B cell (primary cell): Measurements from ENCODE around the gene ADK. TPM values are rescaled to one million over a fixed set of nuclear protein-coding genes. Genes with fewer than 3 reads are reported as not detected.

Source experiments
- ATAC-seq: fragments of 200-7000 bp; cut with Tn5 transposase; one replicate; pipeline ENCODE4 v1.10.0; 2021; ENCODE audit warnings: low read depth, mild to moderate bottlenecking, moderate number of reproducible peaks, moderate library complexity
- CTCF ChIA-PET: fragments of 350-600 bp; sonication (Branson Sonifier 250); formaldehyde crosslinking; loops from one replicate; lab custom pipeline; 2021; ENCODE audit warnings: antibody characterized with exemption, inconsistent platforms; lab: Charles Lee
- POLR2A ChIA-PET: fragments of 350-600 bp; sonication (Branson Sonifier 250); formaldehyde crosslinking; loops from one replicate; lab custom pipeline; 2021; ENCODE audit warnings: antibody characterized with exemption; lab: Charles Lee
- DNase-seq: peaks from one replicate; pipeline ENCODE4 v3.0.0; 2013
- H2AFZ ChIP-seq: 2 replicates; pipeline ENCODE4 v1.6.1; 2012; ENCODE audit warnings: mild to moderate bottlenecking, low read depth, low read length; ENCODE audit not compliant: insufficient read depth, poor library complexity, severe bottlenecking
- H3K27ac ChIP-seq, 2 donors: 1 replicate in 1 of 2; 2 replicates in 1 of 2; pipeline ENCODE4 v1.5.1; 2012 to 2013; ENCODE audit warnings: low read length in 2 of 2, mild to moderate bottlenecking in 2 of 2, moderate library complexity in 1 of 2
- H3K27me3 ChIP-seq, 4 experiments: fragments of 200-600 bp in 1 of 4; sonication (generic) in 1 of 4; replicated peaks in 1 of 4; 1 replicate in 2 of 4; 2 replicates in 2 of 4; pipeline versions ENCODE4 v1.6.1 to v1.7.0; 2013 to 2016; ENCODE audit warnings: low read length in 3 of 4, mild to moderate bottlenecking in 2 of 4, mixed read lengths in 1 of 4, moderate library complexity in 1 of 4; ENCODE audit not compliant: insufficient read depth in 4 of 4, control insufficient read depth in 3 of 4; ENCODE audit errors: control extremely low read depth in 1 of 4
- H3K36me3 ChIP-seq, 2 experiments: replicated peaks in 1 of 2; 1 replicate in 1 of 2; 2 replicates in 1 of 2; pipeline versions ENCODE4 v1.6.1 to v1.7.1; 2013; ENCODE audit warnings: low read length in 1 of 2; ENCODE audit not compliant: insufficient read depth in 2 of 2, control insufficient read depth in 1 of 2; ENCODE audit errors: control extremely low read depth in 1 of 2, extremely low read depth in 1 of 2
- H3K4me1 ChIP-seq, 2 donors: fragments of 200-600 bp in 1 of 2; sonication (generic) in 1 of 2; 1 replicate in 1 of 2; 2 replicates in 1 of 2; pipeline versions ENCODE4 v1.5.1 to v1.6.1; 2013 to 2017; ENCODE audit warnings: low read length in 2 of 2; ENCODE audit not compliant: control insufficient read depth in 2 of 2, insufficient read depth in 2 of 2
- H3K4me2 ChIP-seq: replicated peaks from 2 replicates; pipeline ENCODE3; 2012; ENCODE audit warnings: mild to moderate bottlenecking, low read depth, low read length; ENCODE audit not compliant: poor library complexity, severe bottlenecking
- H3K4me3 ChIP-seq, 5 experiments: fragments of 200-600 bp in 1 of 5; sonication (generic) in 1 of 5; 1 replicate in 3 of 5; 2 replicates in 2 of 5; pipeline versions ENCODE4 v1.5.1 to v1.7.0; 2011 to 2016; ENCODE audit warnings: low read length in 4 of 5, mild to moderate bottlenecking in 4 of 5, low read depth in 2 of 5, control low read depth in 1 of 5, moderate library complexity in 1 of 5; ENCODE audit not compliant: insufficient read depth in 1 of 5; ENCODE audit errors: control extremely low read depth in 1 of 5, extremely low read depth in 1 of 5
- H3K79me2 ChIP-seq: fragments of 200-600 bp; sonication (generic); one replicate; pipeline ENCODE4 v1.6.0; 2016; ENCODE audit warnings: low read length; ENCODE audit not compliant: control insufficient read depth, insufficient read depth
- H3K9ac ChIP-seq: fragments of 200-600 bp; sonication (generic); 2 replicates; pipeline ENCODE4 v1.6.1; 2017; ENCODE audit warnings: mild to moderate bottlenecking, low read length, moderate library complexity
- H3K9me3 ChIP-seq, 3 donors: one replicate each; pipeline versions ENCODE4 v1.6.1 to v1.7.1; 2013; ENCODE audit warnings: low read length in 2 of 3; ENCODE audit not compliant: control insufficient read depth in 2 of 3, insufficient read depth in 1 of 3; ENCODE audit errors: control extremely low read depth in 1 of 3
- H4K20me1 ChIP-seq: 2 replicates; pipeline ENCODE4 v1.6.0; 2012; ENCODE audit warnings: mild to moderate bottlenecking, low read length; ENCODE audit not compliant: insufficient read depth, control insufficient read depth, poor library complexity, severe bottlenecking
- H3K27ac Mint-ChIP-seq: one replicate; pipeline ENCODE4 v1.8.0; 2021; ENCODE audit warnings: mixed read lengths
- H3K27me3 Mint-ChIP-seq: one replicate; pipeline ENCODE4 v1.8.0; 2021; ENCODE audit warnings: mixed read lengths
- H3K4me1 Mint-ChIP-seq: one replicate; pipeline ENCODE4 v1.8.0; 2021; ENCODE audit warnings: mixed read lengths
- H3K4me3 Mint-ChIP-seq: one replicate; pipeline ENCODE4 v1.8.0; 2021; ENCODE audit warnings: mixed read lengths
- H3K9me3 Mint-ChIP-seq: one replicate; pipeline ENCODE4 v1.8.0; 2022; ENCODE audit warnings: mixed read lengths; ENCODE audit not compliant: insufficient read depth
- CTCF ChIP-seq: fragments of 200-600 bp; IDR thresholded peaks from one replicate; pipeline ENCODE4 v1.8.0; 2022; ENCODE audit warnings: antibody characterized with exemption, mild to moderate bottlenecking
- EZH2 ChIP-seq: IDR thresholded peaks from 2 replicates; pipeline ENCODE4 v1.6.1; 2012; ENCODE audit warnings: borderline replicate concordance, low read depth, mild to moderate bottlenecking, moderate library complexity, low read length; ENCODE audit not compliant: insufficient read depth, poor library complexity, severe bottlenecking
- WGBS: methylation state at CpG from one replicate; pipeline ENCODE4 v1.1.5; 2013; ENCODE audit warnings: missing lambda C conversion rate; ENCODE audit not compliant: insufficient coverage; 5-methylcytosine and 5-hydroxymethylcytosine counted together
- intact Hi-C: fragments of 100-400 bp; cut with micrococcal nuclease; formaldehyde crosslinking; loops from one replicate; pipeline ENCODE4 v1.10.0; 2022
- polyA plus RNA-seq: library from polyadenylated mRNA; depleted of rRNA; stranded (reverse); fragments of >200 nt; gene quantifications from 2 replicates; pipeline ENCODE4 v1.2.3, GENCODE V29; 2012
- total RNA-seq, 2 donors: library from RNA; stranded (reverse); fragments of 120-200 nt in 1 of 2; gene quantifications; 1 replicate in 1 of 2; 2 replicates in 1 of 2; pipeline versions ENCODE4 v1.2.3 to v1.2.4, GENCODE V29; 2013 to 2022

ADK gene
- total and polyA plus RNA-seq, 2 donors (not counting 1 experiment from before 2014, with no cell fraction given), result 37.2 to 52.6 TPM

GRCh38 chr10:74750848-74751274, 599.8 kb downstream of the ADK start:
- peaks cover 7% of the 10 kb centered on the region for H3K4me1 Mint-ChIP-seq
- peak overlapping the region; percentile 7 for H3K4me2 ChIP-seq
- peaks cover 0 to 7% of the 10 kb centered on the region in 2 donors for H3K4me1 ChIP-seq
- H3K36me3 ChIP-seq, result no peaks in the 10 kb centered on the region
- H3K79me2 ChIP-seq, result no peaks in the 10 kb centered on the region
- no peaks in the 10 kb centered on the region for H4K20me1 ChIP-seq
- H3K9me3 Mint-ChIP-seq, result no peaks in the 10 kb centered on the region
- DNase-seq, result peak; percentile 28
- CTCF ChIA-PET, result interaction anchor here (0.9 to 2.7 kb wide), 4 partner anchors 70 to 270 kb away, joined by 3 to 23 read pairs (median 5); no protein-coding TSS in a partner anchor
- no peak overlapping the region for H3K27ac Mint-ChIP-seq
- no peak overlapping the region for H3K27ac ChIP-seq
- TF ChIP-seq EZH2, result no peak
- TF ChIP-seq CTCF, result no peak
- no peak overlapping the region for H3K4me3 Mint-ChIP-seq
- no peaks in the 10 kb centered on the region for H3K27me3 Mint-ChIP-seq
- no peaks in the 10 kb centered on the region for H3K9me3 ChIP-seq
- peak; percentile 41 for ATAC-seq
- no peak overlapping the region for H3K9ac ChIP-seq
- no peaks in the 10 kb centered on the region for H3K27me3 ChIP-seq
- H3K4me3 ChIP-seq, result no peak overlapping the region
- POLR2A ChIA-PET, result no interaction called here
- whole genome bisulfite sequencing, result 53% methylated on average over 5 of the region's 6 CpGs
- intact Hi-C loops, result no loop called here
- H2AFZ ChIP-seq, result no peak overlapping the region

GRCh38 chr10:74752371-74753040, 601.5 kb downstream of the ADK start:
- no peak overlapping the region for H2AFZ ChIP-seq

More at GRCh38 chr10:74752371-74753040, 601.5 kb downstream of the ADK start:
- Histone ChIP-seq H3K4me2 (no peak overlapping the region), H3K4me1 (peaks cover 0 to 7% of the 10 kb centered on the region in 2 donors), H3K27ac (no peak overlapping the region), H4K20me1 (no peaks in the 10 kb centered on the region), H3K4me3 (no peak overlapping the region), H3K9me3 (no peaks in the 10 kb centered on the region), H3K36me3 (no peaks in the 10 kb centered on the region), H3K27me3 (no peaks in the 10 kb centered on the region), H3K79me2 (no peaks in the 10 kb centered on the region), H3K9ac (no peak overlapping the region)
- Mint-ChIP-seq H3K4me1 (peaks cover 7% of the 10 kb centered on the region), H3K4me3 (no peak overlapping the region), H3K27me3 (peaks cover 3% of the 10 kb centered on the region), H3K9me3 (no peaks in the 10 kb centered on the region), H3K27ac (no peak overlapping the region)
- DNase-seq (no peak), ATAC-seq (no peak)
- TF ChIP-seq EZH2, result no peak
- no peak for TF ChIP-seq CTCF
- intact Hi-C loops, result no loop called here
- ChIA-PET CTCF (no interaction called here), POLR2A (no interaction called here)
- 100% methylated on average over 4 of the region's 6 CpGs for WGBS
